HFFc6 (cell line): ENCODE results near the gene NAA10. TPM values are rescaled to one million over a fixed set of nuclear protein-coding genes. Genes with fewer than 3 reads are reported as not detected.

Experiments used
- DNase-seq: peaks from one replicate; pipeline ENCODE4 v3.0.0-alpha.2; 2018
- H3K27ac Mint-ChIP-seq: 2 replicates; pipeline ENCODE4 v1.8.0; 2020; ENCODE audit warnings: mild to moderate bottlenecking, mixed read lengths
- H3K27me3 Mint-ChIP-seq: 2 replicates; pipeline ENCODE4 v1.8.0; 2021; ENCODE audit warnings: mild to moderate bottlenecking, moderate library complexity, mixed read lengths; ENCODE audit not compliant: insufficient read depth
- H3K36me3 Mint-ChIP-seq: 2 replicates; pipeline ENCODE4 v1.8.0; 2021; ENCODE audit warnings: low read depth, mixed read lengths
- H3K4me1 Mint-ChIP-seq: 2 replicates; pipeline ENCODE4 v1.8.0; 2020; ENCODE audit warnings: low read depth, mixed read lengths
- H3K4me3 Mint-ChIP-seq: 2 replicates; pipeline ENCODE4 v1.8.0; 2020; ENCODE audit warnings: mild to moderate bottlenecking, moderate library complexity, mixed read lengths
- H3K9me3 Mint-ChIP-seq: 2 replicates; pipeline ENCODE4 v1.8.0; 2020; ENCODE audit warnings: mild to moderate bottlenecking, mixed read lengths
- CTCF ChIP-seq: fragments of 200-600 bp; sonication (generic); IDR thresholded peaks from 2 replicates; pipeline ENCODE4 v1.5.0; 2021; ENCODE audit warnings: antibody characterized with exemption, mild to moderate bottlenecking
- total RNA-seq, 6 experiments: library from RNA; stranded (reverse); fragmentation: NEBNext Ultra II Directional; extraction: Animal tissue kit (Norgen Biotek cat#: 25700); gene quantifications; 2 replicates in 1 of 6; 3 replicates in 5 of 6; pipeline ENCODE4 v1.2.3, GENCODE V29; 2021

Gene NAA10
- total RNA-seq, 6 experiments from 2014 or later: 130 to 160 (median 146) TPM

GRCh38 chrX:153932220-153932915, 2.5 kb downstream of the NAA10 start:
- Mint-ChIP-seq H3K27ac (no peak overlapping the region), H3K4me1 (peaks cover 14% of the 10 kb centered on the region), H3K9me3 (no peaks in the 10 kb centered on the region)

GRCh38 chrX:153931748-153932147, 3.1 kb downstream of the NAA10 start:
- TF ChIP-seq CTCF: no peak
- no peak for DNase-seq
- Mint-ChIP-seq H3K9me3 (no peaks in the 10 kb centered on the region), H3K27ac (no peak overlapping the region), H3K27me3 (peaks cover 2% of the 10 kb centered on the region), H3K4me1 (peaks cover 20% of the 10 kb centered on the region), H3K4me3 (no peak overlapping the region), H3K36me3 (peaks cover 5% of the 10 kb centered on the region; the same call in 1 of the 2 replicates)

More at GRCh38 chrX:153932220-153932915, 2.5 kb downstream of the NAA10 start:
- no peak for TF ChIP-seq CTCF
- peaks cover 5% of the 10 kb centered on the region; the same call in 1 of the 2 replicates for H3K36me3 Mint-ChIP-seq
- no peak for DNase-seq
- H3K4me3 Mint-ChIP-seq: no peak overlapping the region; the same call in 1 of the 2 replicates
- peaks cover 2% of the 10 kb centered on the region for H3K27me3 Mint-ChIP-seq

- Mint-ChIP-seq H3K27me3 (peaks cover 2% of the 10 kb centered on the region; the same call in 1 of the 2 replicates), H3K4me1 (peaks cover 20% of the 10 kb centered on the region), H3K9me3 (no peaks in the 10 kb centered on the region), H3K36me3 (peaks cover 5% of the 10 kb centered on the region; the same call in 1 of the 2 replicates), H3K27ac (no peak overlapping the region), H3K4me3 (no peak overlapping the region)
- no peak for DNase-seq
- TF ChIP-seq CTCF: no peak
Measured at GRCh38 chrX:153931151-153931550, 3.7 kb downstream of the NAA10 start.

- H3K4me1 Mint-ChIP-seq: peaks cover 20% of the 10 kb centered on the region
Measured at GRCh38 chrX:153930011-153930910, 4.6 kb downstream of the NAA10 start.

More at GRCh38 chrX:153930011-153930910, 4.6 kb downstream of the NAA10 start:
- H3K4me3 Mint-ChIP-seq: no peak overlapping the region
- no peak overlapping the region for H3K27ac Mint-ChIP-seq
- no peak for TF ChIP-seq CTCF
- H3K36me3 Mint-ChIP-seq: peaks cover 5% of the 10 kb centered on the region; the same call in 1 of the 2 replicates
- H3K9me3 Mint-ChIP-seq: no peaks in the 10 kb centered on the region
- peaks cover 2% of the 10 kb centered on the region; the same call in 1 of the 2 replicates for H3K27me3 Mint-ChIP-seq
- no peak for DNase-seq
